Measurements from ENCODE around the gene UNC80.

UNC80 gene

DNA sequence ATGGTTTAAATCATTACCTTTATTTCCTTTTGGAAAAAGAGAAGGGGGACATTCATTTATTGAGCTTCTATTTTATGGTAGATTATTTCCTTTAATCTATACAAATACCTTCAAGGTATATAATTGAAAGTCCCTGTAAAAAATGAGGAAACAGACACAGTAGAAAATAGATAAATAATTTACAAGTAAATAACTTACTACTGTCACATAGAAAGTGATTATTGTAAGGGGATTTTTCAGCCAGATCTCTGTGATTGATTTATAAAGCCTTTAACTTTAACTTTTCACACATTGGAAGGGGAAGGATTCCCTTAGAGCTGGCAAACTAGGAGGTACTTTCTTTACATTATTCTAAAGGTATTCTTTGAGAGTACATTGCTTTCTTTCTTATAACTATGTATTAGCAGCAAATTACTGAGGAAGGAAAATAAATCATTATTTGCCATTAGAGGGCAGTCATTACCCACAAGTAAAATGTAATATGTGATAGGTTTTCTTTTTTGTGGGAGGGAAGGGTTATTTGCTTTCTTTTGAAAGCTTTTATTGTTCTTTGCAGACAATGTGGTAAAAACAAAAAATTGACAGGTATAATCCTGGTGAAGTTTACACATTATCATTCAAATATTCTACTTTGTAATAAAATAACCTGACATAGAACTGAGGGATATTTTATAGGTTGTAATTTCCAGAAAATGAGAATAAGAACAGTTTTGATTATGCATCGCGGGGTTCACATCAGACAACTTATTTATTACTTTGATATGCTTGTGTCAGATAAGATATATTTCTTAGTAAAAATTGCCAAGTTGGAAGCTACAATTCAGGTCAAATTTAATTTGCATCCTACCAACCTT is 206.0 kb downstream of the UNC80 start:
- Histone ChIP-seq H3K4me1 (ENCODE audit: control insufficient read depth in 2 of 2, insufficient read depth in 2 of 2, low read length in 2 of 2) (no peaks in the 10 kb centered on the region), H3K4me3 (ENCODE audit: low read length in 2 of 2) (no peak overlapping the region), H3K9ac (ENCODE audit: low read depth in 1 of 2, low read length in 2 of 2) (no peak overlapping the region)

DNA sequence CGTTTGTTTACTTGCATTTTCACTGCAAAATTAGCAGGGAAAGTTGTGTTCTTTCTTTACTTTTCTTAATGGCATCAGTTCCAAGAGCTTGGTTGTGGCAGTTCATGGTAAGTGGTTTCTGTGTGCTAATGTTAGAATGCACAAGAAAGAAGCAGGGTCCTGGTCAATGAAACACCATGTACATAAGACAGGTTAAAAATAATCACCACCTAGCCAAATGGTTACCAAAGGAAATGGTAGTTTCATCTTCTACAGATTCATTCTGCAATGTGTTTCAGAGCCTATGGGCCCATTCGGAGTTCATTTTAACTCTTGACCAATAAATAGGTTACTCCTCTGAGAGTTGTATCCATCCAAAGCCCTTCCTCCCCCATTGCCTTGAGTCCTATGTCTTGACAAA is 212.7 kb downstream of the UNC80 start:
- H3K9ac ChIP-seq (ENCODE audit: low read depth in 1 of 2, low read length in 2 of 2), result no peak overlapping the region
- no peak overlapping the region for H3K27ac ChIP-seq (ENCODE audit: low read depth in 2 of 2, low read length in 2 of 2)
- no peaks in the 10 kb centered on the region for H3K9me3 ChIP-seq (ENCODE audit: control insufficient read depth in 2 of 2, low read length in 2 of 2)
- no peaks in the 10 kb centered on the region for H3K27me3 ChIP-seq (ENCODE audit: control insufficient read depth in 2 of 2, insufficient read depth in 2 of 2, low read length in 2 of 2)
- H3K4me3 ChIP-seq (ENCODE audit: low read length in 2 of 2), result no peak overlapping the region
- H3K4me1 ChIP-seq (ENCODE audit: control insufficient read depth in 2 of 2, insufficient read depth in 2 of 2, low read length in 2 of 2), result no peaks in the 10 kb centered on the region
- H3K36me3 ChIP-seq (ENCODE audit: control insufficient read depth in 2 of 2, insufficient read depth in 2 of 2, low read length in 2 of 2), result no peaks in the 10 kb centered on the region

More for the DNA sequence above, 206.0 kb downstream of the UNC80 start:
- no peaks in the 10 kb centered on the region for H3K36me3 ChIP-seq (ENCODE audit: control insufficient read depth in 2 of 2, insufficient read depth in 2 of 2, low read length in 2 of 2)
- H3K9me3 ChIP-seq (ENCODE audit: control insufficient read depth in 2 of 2, low read length in 2 of 2), result no peaks in the 10 kb centered on the region
- no peaks in the 10 kb centered on the region for H3K27me3 ChIP-seq (ENCODE audit: control insufficient read depth in 2 of 2, insufficient read depth in 2 of 2, low read length in 2 of 2)
- no peak overlapping the region for H3K27ac ChIP-seq (ENCODE audit: low read depth in 2 of 2, low read length in 2 of 2)

DNA sequence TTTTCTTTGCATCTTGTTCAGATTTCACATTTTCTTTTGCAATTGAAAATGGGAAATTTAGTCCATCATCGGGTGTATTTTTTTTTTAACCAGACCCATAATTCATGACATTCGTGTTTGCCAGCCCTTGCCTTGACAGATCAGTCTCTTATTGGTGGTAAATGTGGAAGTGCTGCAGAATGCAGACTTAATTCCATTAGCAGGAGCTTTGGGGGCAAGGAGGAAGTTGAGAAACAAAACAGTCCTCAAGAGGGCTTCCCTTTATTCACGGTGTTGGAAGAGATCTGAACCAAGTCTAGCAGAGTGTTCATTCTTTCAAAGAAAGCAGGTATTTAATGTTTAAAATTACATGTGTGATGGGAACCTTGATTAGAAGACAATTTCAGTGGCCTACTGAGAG is 214.2 kb downstream of the UNC80 start:
- Histone ChIP-seq H3K27ac (ENCODE audit: low read depth in 2 of 2, low read length in 2 of 2) (no peak overlapping the region), H3K4me3 (ENCODE audit: low read length in 2 of 2) (no peak overlapping the region)

DNA sequence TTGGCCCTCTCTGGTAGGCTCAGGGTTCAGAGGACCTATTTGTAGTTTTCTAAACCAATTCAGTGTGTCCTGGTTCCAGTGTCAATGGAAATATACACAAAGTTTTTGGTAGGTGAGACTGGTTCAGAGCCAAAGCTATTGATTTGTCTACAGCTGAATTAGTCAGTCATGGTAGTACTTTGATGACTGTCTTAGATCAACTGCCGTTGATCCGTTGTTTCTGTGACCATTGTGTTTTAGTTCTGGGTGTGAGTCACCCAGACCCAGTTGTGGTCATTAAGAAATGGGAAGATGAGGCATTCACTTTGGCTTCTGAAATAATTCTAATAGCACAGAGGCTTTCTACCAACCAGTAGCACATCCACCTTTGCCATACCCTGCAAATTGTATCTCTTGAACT is 214.8 kb downstream of the UNC80 start:
- no peaks in the 10 kb centered on the region for H3K4me1 ChIP-seq (ENCODE audit: control insufficient read depth in 2 of 2, insufficient read depth in 2 of 2, low read length in 2 of 2)
- no peaks in the 10 kb centered on the region for H3K27me3 ChIP-seq (ENCODE audit: control insufficient read depth in 2 of 2, insufficient read depth in 2 of 2, low read length in 2 of 2)
- H3K27ac ChIP-seq (ENCODE audit: low read depth in 2 of 2, low read length in 2 of 2), result no peak overlapping the region
- no peak overlapping the region for H3K4me3 ChIP-seq (ENCODE audit: low read length in 2 of 2)
- H3K36me3 ChIP-seq (ENCODE audit: control insufficient read depth in 2 of 2, insufficient read depth in 2 of 2, low read length in 2 of 2), result no peaks in the 10 kb centered on the region
- no peak overlapping the region for H3K9ac ChIP-seq (ENCODE audit: low read depth in 1 of 2, low read length in 2 of 2)
- H3K9me3 ChIP-seq (ENCODE audit: control insufficient read depth in 2 of 2, low read length in 2 of 2), result no peaks in the 10 kb centered on the region

More for the DNA sequence above, 214.2 kb downstream of the UNC80 start:
- Histone ChIP-seq H3K4me1 (ENCODE audit: control insufficient read depth in 2 of 2, insufficient read depth in 2 of 2, low read length in 2 of 2) (no peaks in the 10 kb centered on the region), H3K9ac (ENCODE audit: low read depth in 1 of 2, low read length in 2 of 2) (no peak overlapping the region), H3K27me3 (ENCODE audit: control insufficient read depth in 2 of 2, insufficient read depth in 2 of 2, low read length in 2 of 2) (no peaks in the 10 kb centered on the region), H3K9me3 (ENCODE audit: control insufficient read depth in 2 of 2, low read length in 2 of 2) (no peaks in the 10 kb centered on the region), H3K36me3 (ENCODE audit: control insufficient read depth in 2 of 2, insufficient read depth in 2 of 2, low read length in 2 of 2) (no peaks in the 10 kb centered on the region)

DNA sequence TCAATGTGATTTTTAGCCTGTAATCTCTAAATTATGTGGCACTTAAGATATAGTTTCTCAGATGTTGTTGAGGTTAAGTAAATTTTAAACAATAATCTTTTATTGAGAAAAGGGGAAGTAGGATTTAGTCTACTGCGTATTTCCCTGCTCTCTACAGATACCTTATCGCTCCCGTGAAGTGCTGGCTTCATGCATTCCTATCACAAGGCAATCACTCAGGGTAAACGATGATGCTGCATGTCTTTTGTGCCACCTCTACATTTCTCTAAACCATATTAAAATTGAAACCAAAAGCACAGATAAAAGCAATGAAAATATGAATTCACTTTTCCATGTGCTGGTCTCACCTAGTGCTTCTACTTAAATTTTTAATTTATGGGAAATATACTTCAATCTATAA is 216.4 kb downstream of the UNC80 start:
- H3K27me3 ChIP-seq (ENCODE audit: control insufficient read depth in 2 of 2, insufficient read depth in 2 of 2, low read length in 2 of 2), result no peaks in the 10 kb centered on the region
- H3K4me1 ChIP-seq (ENCODE audit: control insufficient read depth in 2 of 2, insufficient read depth in 2 of 2, low read length in 2 of 2), result no peaks in the 10 kb centered on the region
- H3K9ac ChIP-seq (ENCODE audit: low read depth in 1 of 2, low read length in 2 of 2), result no peak overlapping the region
- H3K27ac ChIP-seq (ENCODE audit: low read depth in 2 of 2, low read length in 2 of 2), result no peak overlapping the region
- H3K4me3 ChIP-seq (ENCODE audit: low read length in 2 of 2), result no peak overlapping the region
- H3K36me3 ChIP-seq (ENCODE audit: control insufficient read depth in 2 of 2, insufficient read depth in 2 of 2, low read length in 2 of 2), result no peaks in the 10 kb centered on the region
- no peaks in the 10 kb centered on the region for H3K9me3 ChIP-seq (ENCODE audit: control insufficient read depth in 2 of 2, low read length in 2 of 2)

DNA sequence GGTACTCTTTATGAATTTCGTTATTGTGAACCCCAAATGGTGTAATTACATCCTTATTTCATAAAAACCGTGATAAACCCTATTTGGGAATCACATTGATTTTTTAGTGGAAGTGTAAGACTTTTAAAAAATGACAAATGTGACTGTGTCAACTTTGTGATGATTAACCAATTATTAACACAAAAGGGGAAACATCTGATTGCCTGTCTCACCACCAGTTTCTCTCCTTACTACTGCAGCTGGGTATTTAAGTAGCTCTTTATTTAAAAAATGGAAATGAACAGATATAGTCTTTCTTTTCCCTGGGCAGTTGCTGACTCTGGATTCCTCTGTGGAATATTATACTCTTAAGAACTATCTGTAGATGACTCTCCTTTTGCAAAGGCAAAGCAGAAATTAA is 219.2 kb downstream of the UNC80 start:
- no peaks in the 10 kb centered on the region for H3K36me3 ChIP-seq (ENCODE audit: control insufficient read depth in 2 of 2, insufficient read depth in 2 of 2, low read length in 2 of 2)
- H3K4me3 ChIP-seq (ENCODE audit: low read length in 2 of 2), result no peak overlapping the region
- no peak overlapping the region for H3K27ac ChIP-seq (ENCODE audit: low read depth in 2 of 2, low read length in 2 of 2)
- H3K9me3 ChIP-seq (ENCODE audit: control insufficient read depth in 2 of 2, low read length in 2 of 2), result no peaks in the 10 kb centered on the region
- H3K9ac ChIP-seq (ENCODE audit: low read depth in 1 of 2, low read length in 2 of 2), result no peak overlapping the region
- no peaks in the 10 kb centered on the region for H3K4me1 ChIP-seq (ENCODE audit: control insufficient read depth in 2 of 2, insufficient read depth in 2 of 2, low read length in 2 of 2)
- no peaks in the 10 kb centered on the region for H3K27me3 ChIP-seq (ENCODE audit: control insufficient read depth in 2 of 2, insufficient read depth in 2 of 2, low read length in 2 of 2)

DNA sequence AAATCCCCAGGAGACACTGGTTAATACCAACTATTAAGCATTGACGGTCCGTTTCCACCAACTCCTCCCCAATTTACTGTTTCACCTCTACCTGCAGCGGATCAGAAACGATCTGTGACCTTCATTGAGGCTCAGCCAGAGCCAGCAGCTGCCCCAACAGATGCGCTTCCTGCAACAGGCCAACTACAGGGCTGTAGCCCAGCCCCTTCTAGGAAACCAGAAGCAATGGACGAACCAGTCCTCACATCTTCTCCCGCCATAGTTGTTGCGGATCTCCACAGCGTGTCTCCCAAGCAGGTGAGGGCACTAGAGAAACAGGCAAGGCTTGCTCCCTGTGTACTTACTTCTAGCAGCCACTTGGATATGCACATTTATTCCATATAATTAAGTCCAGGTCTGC is 222.3 kb downstream of the UNC80 start:
- Histone ChIP-seq H3K4me3 (ENCODE audit: low read length in 2 of 2) (no peak overlapping the region), H3K36me3 (ENCODE audit: control insufficient read depth in 2 of 2, insufficient read depth in 2 of 2, low read length in 2 of 2) (no peaks in the 10 kb centered on the region), H3K9ac (ENCODE audit: low read depth in 1 of 2, low read length in 2 of 2) (no peak overlapping the region), H3K4me1 (ENCODE audit: control insufficient read depth in 2 of 2, insufficient read depth in 2 of 2, low read length in 2 of 2) (no peaks in the 10 kb centered on the region), H3K9me3 (ENCODE audit: control insufficient read depth in 2 of 2, low read length in 2 of 2) (no peaks in the 10 kb centered on the region), H3K27me3 (ENCODE audit: control insufficient read depth in 2 of 2, insufficient read depth in 2 of 2, low read length in 2 of 2) (no peaks in the 10 kb centered on the region), H3K27ac (ENCODE audit: low read depth in 2 of 2, low read length in 2 of 2) (no peak overlapping the region)

DNA sequence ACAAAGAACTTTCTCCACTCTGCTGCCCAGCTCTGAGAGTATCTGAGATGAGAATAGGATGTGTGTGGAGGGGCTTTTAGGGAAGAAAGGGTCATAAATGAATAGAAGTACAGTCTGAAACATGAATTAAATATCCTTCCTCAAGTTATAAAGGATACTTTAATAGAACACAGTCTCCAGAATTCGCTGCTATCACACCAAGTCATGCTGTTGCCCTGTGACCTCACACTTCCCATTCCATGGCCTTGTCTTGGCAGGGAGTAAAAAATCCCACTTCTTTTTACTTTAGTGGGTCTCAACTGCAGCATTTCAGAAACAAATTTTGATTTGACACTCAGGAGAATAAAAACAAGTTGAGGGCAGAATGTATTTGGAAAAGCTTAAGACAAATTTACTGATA is 227.0 kb downstream of the UNC80 start:
- peaks cover 7 to 12% of the 10 kb centered on the region in 2 donors for H3K4me1 ChIP-seq (ENCODE audit: control insufficient read depth in 2 of 2, insufficient read depth in 2 of 2, low read length in 2 of 2)
- H3K9ac ChIP-seq (ENCODE audit: low read depth in 1 of 2, low read length in 2 of 2), result no peak overlapping the region
- no peaks in the 10 kb centered on the region for H3K9me3 ChIP-seq (ENCODE audit: control insufficient read depth in 2 of 2, low read length in 2 of 2)

DNA sequence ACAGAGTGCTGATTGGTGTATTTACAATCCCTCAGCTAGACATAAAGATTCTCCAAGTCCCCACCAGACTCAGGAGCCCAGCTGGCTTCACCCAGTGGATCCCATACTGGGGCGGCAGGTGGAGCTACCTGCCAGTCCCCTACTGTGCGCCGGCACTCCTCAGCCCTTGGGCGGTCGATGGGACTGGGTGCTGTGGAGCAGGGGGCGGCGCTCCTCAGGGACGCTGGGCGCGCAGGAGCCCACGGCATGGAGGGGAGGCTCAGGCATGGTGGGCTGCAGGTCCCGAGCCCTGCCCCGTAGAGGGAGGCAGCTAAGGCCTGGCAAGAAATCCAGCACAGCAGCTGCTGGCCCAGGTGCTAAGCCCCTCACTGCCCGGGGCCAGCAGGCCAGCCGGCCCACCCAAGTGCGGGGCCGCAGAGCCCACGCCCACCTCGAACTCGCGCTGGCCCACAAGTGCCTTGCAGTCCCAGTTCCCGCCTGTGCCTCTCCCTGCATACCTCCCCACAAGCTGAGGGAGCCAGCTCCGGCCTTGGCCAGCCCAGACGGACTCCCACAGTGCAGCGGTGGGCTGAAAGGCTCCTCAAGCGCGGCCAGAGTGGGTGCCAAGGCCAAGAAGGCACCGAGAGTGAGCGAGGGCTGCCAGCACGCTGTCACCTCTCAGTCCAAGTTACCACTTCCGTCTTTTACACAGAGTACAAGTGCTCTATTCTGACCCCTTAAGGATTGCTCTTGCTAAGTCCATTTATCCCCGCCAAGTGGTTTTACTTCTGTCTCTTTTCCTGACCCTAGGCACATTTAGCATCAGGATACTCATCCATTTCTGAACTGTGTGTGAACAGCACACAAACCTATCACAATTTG is 229.1 kb downstream of the UNC80 start:
- Histone ChIP-seq H3K4me3 (ENCODE audit: low read length in 2 of 2) (no peak overlapping the region), H3K4me1 (ENCODE audit: control insufficient read depth in 2 of 2, insufficient read depth in 2 of 2, low read length in 2 of 2) (peaks cover 15 to 17% of the 10 kb centered on the region in 2 donors), H3K9me3 (ENCODE audit: control insufficient read depth in 2 of 2, low read length in 2 of 2) (no peaks in the 10 kb centered on the region), H3K27ac (ENCODE audit: low read depth in 2 of 2, low read length in 2 of 2) (no peak overlapping the region), H3K27me3 (ENCODE audit: control insufficient read depth in 2 of 2, insufficient read depth in 2 of 2, low read length in 2 of 2) (no peaks in the 10 kb centered on the region), H3K36me3 (ENCODE audit: control insufficient read depth in 2 of 2, insufficient read depth in 2 of 2, low read length in 2 of 2) (no peaks in the 10 kb centered on the region), H3K9ac (ENCODE audit: low read depth in 1 of 2, low read length in 2 of 2) (no peak overlapping the region)

More for the DNA sequence above, 227.0 kb downstream of the UNC80 start:
- no peak overlapping the region for H3K4me3 ChIP-seq (ENCODE audit: low read length in 2 of 2)
- H3K27ac ChIP-seq (ENCODE audit: low read depth in 2 of 2, low read length in 2 of 2), result no peak overlapping the region
- no peaks in the 10 kb centered on the region for H3K27me3 ChIP-seq (ENCODE audit: control insufficient read depth in 2 of 2, insufficient read depth in 2 of 2, low read length in 2 of 2)
- H3K36me3 ChIP-seq (ENCODE audit: control insufficient read depth in 2 of 2, insufficient read depth in 2 of 2, low read length in 2 of 2), result no peaks in the 10 kb centered on the region
